ENCODE measurements around the gene TIMM44.
A peak's percentile ranks its signal among the peaks of the same experiment; 100 is the strongest.

TIMM44 gene

GRCh38 chr19:7910321-7911161, 32.9 kb downstream of the TIMM44 start:
- TF ChIP-seq POLR2A (IDR thresholded peaks at IDR 0.05; ENCODE audit: low read depth, low read length) (no peak), TAF1 (IDR thresholded peaks at IDR 0.05; ENCODE audit: low read depth, low read length) (no peak), PAX5 (IDR thresholded peaks at IDR 0.05; ENCODE audit: insufficient read depth, low read length, severe bottlenecking) (no peak), POLR2AphosphoS5 (IDR thresholded peaks at IDR 0.05; ENCODE audit: low read depth, low read length) (no peak), SPI1 (IDR thresholded peaks at IDR 0.05; ENCODE audit: low read depth, low read length) (no peak), POU2F2 (IDR thresholded peaks at IDR 0.05; ENCODE audit: low read depth, low read length) (no peak)
- FAIRE-seq (no peak), DNase-seq (ENCODE audit: insufficient read length, low spot score) (no peak)

DNA sequence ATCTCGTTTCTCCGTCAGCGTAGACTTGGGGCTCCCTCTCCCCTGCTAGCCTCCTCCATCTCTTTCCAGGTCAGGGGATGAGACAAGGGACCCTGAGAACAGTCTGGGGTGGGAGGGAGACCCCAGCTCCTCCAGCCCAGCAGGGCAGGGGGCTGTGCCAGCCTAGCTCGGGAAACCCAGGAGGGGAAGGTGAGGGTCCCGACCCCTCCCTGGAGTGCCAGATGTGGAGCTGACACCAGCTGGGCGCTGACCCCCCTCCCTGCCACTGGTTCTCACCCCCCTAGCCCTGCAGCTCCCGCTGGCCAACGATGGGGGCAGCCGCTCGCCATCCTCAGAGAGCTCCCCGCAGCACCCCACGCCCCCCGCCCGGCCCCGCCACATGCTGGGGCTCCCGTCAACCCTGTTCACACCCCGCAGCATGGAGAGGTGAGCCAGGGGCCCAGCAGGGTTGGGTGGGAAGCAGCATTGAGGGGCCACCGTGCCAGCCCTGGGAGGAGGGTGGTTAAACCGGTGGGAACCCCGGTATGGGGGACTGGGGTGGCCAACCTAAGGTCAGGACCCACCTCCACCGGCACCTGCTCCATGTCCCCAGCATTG, 33.9 kb downstream of the TIMM44 start:
- no peak for TF ChIP-seq TAF1 (IDR thresholded peaks at IDR 0.05; ENCODE audit: low read depth, low read length)
- no peak for TF ChIP-seq POLR2A (IDR thresholded peaks at IDR 0.05; ENCODE audit: low read depth, low read length)
- TF ChIP-seq POU2F2 (IDR thresholded peaks at IDR 0.05; ENCODE audit: low read depth, low read length): no peak
- no peak for TF ChIP-seq SPI1 (IDR thresholded peaks at IDR 0.05; ENCODE audit: low read depth, low read length)
- TF ChIP-seq POLR2AphosphoS5 (IDR thresholded peaks at IDR 0.05; ENCODE audit: low read depth, low read length): no peak
- DNase-seq (ENCODE audit: insufficient read length, low spot score): no peak
- no peak for FAIRE-seq

DNA sequence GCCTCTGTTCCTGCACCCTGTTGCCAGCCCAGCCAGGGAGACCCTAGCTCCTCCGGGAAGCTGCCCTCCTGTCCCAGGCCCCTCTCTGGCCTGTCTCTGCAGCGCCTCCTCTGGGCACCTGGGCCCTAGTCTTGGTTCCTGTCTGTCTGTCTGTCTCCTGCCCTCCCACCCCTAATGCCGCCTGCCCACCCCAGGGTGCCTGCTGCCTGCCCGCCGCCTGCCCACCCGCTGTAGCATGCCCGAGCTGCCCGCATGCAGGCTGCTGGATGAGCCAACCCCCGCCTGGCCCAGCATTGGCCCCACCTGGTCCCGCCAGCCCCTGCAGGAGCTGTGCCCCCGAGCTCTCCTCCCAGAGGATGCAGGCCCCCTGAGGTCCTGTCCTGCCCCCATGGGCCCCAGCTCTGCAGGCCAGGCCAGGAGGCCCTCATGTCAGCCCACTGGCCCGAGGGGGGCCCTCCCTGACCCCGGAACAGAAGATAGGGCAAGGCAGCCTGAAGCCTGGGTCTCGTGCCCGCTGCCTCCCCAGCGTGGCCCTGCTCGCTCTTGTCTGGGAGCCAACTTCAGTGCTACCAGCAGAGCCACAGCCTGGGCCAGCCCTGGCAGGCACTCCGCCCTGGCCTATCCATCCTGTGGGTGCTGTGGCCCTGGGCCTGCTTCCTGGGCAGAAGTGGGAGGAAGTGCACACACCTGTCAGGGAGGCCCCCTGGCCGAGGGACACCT, 34.6 kb downstream of the TIMM44 start:
- TF ChIP-seq POLR2AphosphoS5 (IDR thresholded peaks at IDR 0.05; ENCODE audit: low read depth, low read length) (no peak), TAF1 (IDR thresholded peaks at IDR 0.05; ENCODE audit: low read depth, low read length) (no peak), POU2F2 (IDR thresholded peaks at IDR 0.05; ENCODE audit: low read depth, low read length) (no peak), SPI1 (IDR thresholded peaks at IDR 0.05; ENCODE audit: low read depth, low read length) (no peak), PAX5 (IDR thresholded peaks at IDR 0.05; ENCODE audit: insufficient read depth, low read length, severe bottlenecking) (no peak), POLR2A (IDR thresholded peaks at IDR 0.05; ENCODE audit: low read depth, low read length) (no peak)
- FAIRE-seq (no peak), DNase-seq (ENCODE audit: insufficient read length, low spot score) (no peak)

DNA sequence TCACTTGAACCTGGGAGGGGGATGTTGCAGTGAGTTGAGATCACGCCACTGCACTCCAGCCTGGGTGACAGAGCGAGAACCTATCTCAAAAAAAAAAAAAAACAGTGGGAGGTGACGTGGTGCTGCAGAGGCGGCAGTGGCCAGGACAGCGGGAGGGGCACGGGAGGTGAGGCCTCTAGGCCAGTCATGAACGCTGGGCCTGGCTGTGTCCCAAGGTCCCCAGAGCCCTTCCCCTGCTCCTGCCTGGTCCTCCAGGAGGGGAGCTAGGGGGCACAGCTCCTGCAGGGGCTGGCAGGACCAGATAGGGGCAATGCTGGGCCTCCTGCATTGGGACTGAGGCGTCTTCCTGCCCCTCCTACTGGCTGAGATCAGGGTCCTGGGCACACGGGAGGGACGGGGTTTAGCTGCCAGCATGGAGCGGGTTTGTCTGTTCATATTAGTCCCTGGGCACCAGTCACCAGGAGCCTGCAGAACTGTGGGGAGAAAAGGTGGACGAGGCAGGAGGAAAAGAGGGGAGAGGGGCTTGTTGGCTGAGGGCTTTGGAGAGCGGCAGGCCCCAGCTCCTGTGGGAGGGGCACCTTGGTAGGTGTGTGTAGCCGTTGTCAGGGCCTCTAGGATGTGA, 35.3 kb downstream of the TIMM44 start:
- TF ChIP-seq TAF1 (IDR thresholded peaks at IDR 0.05; ENCODE audit: low read depth, low read length) (no peak), POLR2AphosphoS5 (IDR thresholded peaks at IDR 0.05; ENCODE audit: low read depth, low read length) (no peak), PAX5 (IDR thresholded peaks at IDR 0.05; ENCODE audit: insufficient read depth, low read length, severe bottlenecking) (no peak), POLR2A (IDR thresholded peaks at IDR 0.05; ENCODE audit: low read depth, low read length) (no peak), SPI1 (IDR thresholded peaks at IDR 0.05; ENCODE audit: low read depth, low read length) (no peak), POU2F2 (IDR thresholded peaks at IDR 0.05; ENCODE audit: low read depth, low read length) (no peak)
- FAIRE-seq: no peak

GRCh38 chr19:7907544-7907943, 35.9 kb downstream of the TIMM44 start:
- DNase-seq (ENCODE audit: insufficient read length, low spot score): no peak
- no peak for TF ChIP-seq PAX5 (IDR thresholded peaks at IDR 0.05; ENCODE audit: insufficient read depth, low read length, severe bottlenecking)
- no peak for TF ChIP-seq POLR2AphosphoS5 (IDR thresholded peaks at IDR 0.05; ENCODE audit: low read depth, low read length)
- no peak for TF ChIP-seq POU2F2 (IDR thresholded peaks at IDR 0.05; ENCODE audit: low read depth, low read length)
- no peak for TF ChIP-seq TAF1 (IDR thresholded peaks at IDR 0.05; ENCODE audit: low read depth, low read length)
- TF ChIP-seq POLR2A (IDR thresholded peaks at IDR 0.05; ENCODE audit: low read depth, low read length): no peak
- TF ChIP-seq SPI1 (IDR thresholded peaks at IDR 0.05; ENCODE audit: low read depth, low read length): no peak
- no peak for FAIRE-seq

More for the DNA sequence above, 35.3 kb downstream of the TIMM44 start:
- DNase-seq (ENCODE audit: insufficient read length, low spot score): no peak

GRCh38 chr19:7907122-7907521, 36.3 kb downstream of the TIMM44 start:
- DNase-seq (ENCODE audit: insufficient read length, low spot score) (no peak), FAIRE-seq (no peak)
- TF ChIP-seq POLR2AphosphoS5 (IDR thresholded peaks at IDR 0.05; ENCODE audit: low read depth, low read length) (peak; percentile 44; the same call in 1 of the 2 replicates), POU2F2 (IDR thresholded peaks at IDR 0.05; ENCODE audit: low read depth, low read length) (no peak)

DNA sequence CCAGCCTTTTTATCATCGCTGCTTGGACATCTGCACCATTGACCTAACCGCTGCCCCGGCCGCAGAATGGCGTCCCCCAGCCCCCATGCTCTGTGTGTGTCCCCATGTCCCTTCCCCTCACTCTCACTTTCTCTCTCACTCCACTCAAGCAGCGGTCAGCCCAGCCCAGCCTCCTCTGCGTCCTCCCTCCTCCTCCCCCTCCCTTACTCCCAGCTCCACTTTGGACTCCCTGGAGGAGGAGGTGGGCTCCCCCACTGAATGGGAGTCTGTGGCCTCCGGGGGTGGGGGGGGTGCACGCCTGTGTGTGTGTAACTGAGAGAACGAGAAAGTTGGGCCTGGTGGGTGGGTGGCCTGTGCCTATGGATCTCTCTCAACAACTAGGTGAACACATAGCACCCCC, 37.6 kb downstream of the TIMM44 start:
- DNase-seq (ENCODE audit: insufficient read length, low spot score): no peak
- no peak for FAIRE-seq
- TF ChIP-seq POLR2AphosphoS5 (IDR thresholded peaks at IDR 0.05; ENCODE audit: low read depth, low read length): no peak
- no peak for TF ChIP-seq POU2F2 (IDR thresholded peaks at IDR 0.05; ENCODE audit: low read depth, low read length)
- TF ChIP-seq TAF1 (IDR thresholded peaks at IDR 0.05; ENCODE audit: low read depth, low read length): no peak
- TF ChIP-seq SPI1 (IDR thresholded peaks at IDR 0.05; ENCODE audit: low read depth, low read length): no peak
- no peak for TF ChIP-seq POLR2A (IDR thresholded peaks at IDR 0.05; ENCODE audit: low read depth, low read length)
- no peak for TF ChIP-seq PAX5 (IDR thresholded peaks at IDR 0.05; ENCODE audit: insufficient read depth, low read length, severe bottlenecking)

DNA sequence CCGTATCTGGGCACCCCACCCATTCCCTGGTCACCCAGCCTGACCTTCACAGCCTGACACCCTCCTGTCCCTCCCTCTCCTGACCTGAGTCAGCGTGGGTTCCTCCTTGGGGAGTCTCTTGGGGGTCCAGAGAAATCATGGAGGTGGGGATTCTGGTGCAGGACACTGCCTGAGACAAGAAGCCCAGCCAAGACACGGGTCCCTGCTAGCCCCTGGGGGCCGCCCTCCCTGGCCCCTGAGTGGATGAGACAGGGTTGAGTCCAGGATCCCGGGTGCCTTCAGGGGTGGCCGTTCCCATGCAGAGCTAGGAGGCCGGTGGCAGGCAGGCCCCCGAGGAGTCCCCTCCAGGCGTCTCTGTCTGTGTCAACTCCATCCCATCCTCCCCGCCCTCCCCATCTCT, 38.2 kb downstream of the TIMM44 start:
- FAIRE-seq (no peak), DNase-seq (ENCODE audit: insufficient read length, low spot score) (no peak)
- TF ChIP-seq TAF1 (IDR thresholded peaks at IDR 0.05; ENCODE audit: low read depth, low read length): no peak
- no peak for TF ChIP-seq POU2F2 (IDR thresholded peaks at IDR 0.05; ENCODE audit: low read depth, low read length)
- TF ChIP-seq POLR2A (IDR thresholded peaks at IDR 0.05; ENCODE audit: low read depth, low read length): no peak
- no peak for TF ChIP-seq SPI1 (IDR thresholded peaks at IDR 0.05; ENCODE audit: low read depth, low read length)

Data from GM12891 (cell line).